ENCODE data around the gene PRDM7.

DNA sequence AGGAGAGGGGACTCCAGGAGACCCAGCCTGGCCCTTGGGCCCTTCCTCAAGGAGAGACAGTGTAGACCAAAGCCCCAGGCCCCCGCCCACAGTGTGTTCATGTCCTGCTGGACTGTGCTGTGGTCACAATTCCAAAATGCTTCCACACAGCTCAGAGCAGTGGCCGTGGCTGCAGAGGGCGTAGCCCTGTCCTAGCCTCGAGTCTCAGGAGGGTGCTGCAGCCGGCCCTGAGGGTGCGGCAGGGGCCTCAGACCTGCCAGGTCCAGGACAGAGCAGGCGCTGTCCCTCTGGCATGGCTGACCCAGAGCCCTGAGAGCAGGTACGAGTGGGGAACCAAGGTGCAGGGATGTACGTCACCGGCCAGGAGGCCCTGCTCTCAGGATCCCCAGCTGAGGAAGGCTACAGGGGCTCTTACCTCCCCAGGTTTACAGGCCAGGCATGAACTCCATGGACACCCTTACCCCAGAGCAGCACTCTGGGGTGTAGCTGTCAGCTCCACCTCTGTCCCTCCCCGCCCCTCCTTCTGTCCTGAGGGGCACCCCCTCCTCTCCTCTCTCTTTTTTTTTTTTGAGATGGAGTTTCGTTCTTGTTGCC, 65.1 kb downstream of the PRDM7 start:
- TF ChIP-seq, protein P1, sequence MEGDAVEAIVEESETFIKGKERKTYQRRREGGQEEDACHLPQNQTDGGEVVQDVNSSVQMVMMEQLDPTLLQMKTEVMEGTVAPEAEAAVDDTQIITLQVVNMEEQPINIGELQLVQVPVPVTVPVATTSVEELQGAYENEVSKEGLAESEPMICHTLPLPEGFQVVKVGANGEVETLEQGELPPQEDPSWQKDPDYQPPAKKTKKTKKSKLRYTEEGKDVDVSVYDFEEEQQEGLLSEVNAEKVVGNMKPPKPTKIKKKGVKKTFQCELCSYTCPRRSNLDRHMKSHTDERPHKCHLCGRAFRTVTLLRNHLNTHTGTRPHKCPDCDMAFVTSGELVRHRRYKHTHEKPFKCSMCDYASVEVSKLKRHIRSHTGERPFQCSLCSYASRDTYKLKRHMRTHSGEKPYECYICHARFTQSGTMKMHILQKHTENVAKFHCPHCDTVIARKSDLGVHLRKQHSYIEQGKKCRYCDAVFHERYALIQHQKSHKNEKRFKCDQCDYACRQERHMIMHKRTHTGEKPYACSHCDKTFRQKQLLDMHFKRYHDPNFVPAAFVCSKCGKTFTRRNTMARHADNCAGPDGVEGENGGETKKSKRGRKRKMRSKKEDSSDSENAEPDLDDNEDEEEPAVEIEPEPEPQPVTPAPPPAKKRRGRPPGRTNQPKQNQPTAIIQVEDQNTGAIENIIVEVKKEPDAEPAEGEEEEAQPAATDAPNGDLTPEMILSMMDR (IDR thresholded peaks at IDR 0.05; ENCODE audit: insufficient read depth, low read depth, low read length): no peak
- no peak for TF ChIP-seq EZH2 (IDR thresholded peaks at IDR 0.05; ENCODE audit: insufficient read depth, low read length)
